Body of pancreas (tissue), 4 donors: ENCODE results near the gene SMYD1. TPM values are rescaled to one million over a fixed set of nuclear protein-coding genes. Genes with fewer than 3 reads are reported as not detected.

Source experiments
- ATAC-seq: fragments of 150-250 bp; one replicate; pipeline ENCODE4 v1.9.1; 2016
- DNase-seq, 4 donors: peaks; one replicate each; pipeline ENCODE4 v3.0.0-alpha.2; 2019
- H3K27ac ChIP-seq, 4 donors: fragments of 200-600 bp; sonication (generic); 1 replicate in 3 of 4; 2 replicates in 1 of 4; pipeline versions ENCODE4 v1.5.1 to v1.6.1; 2016 to 2019; ENCODE audit warnings: mild to moderate bottlenecking in 1 of 4, mixed read lengths in 1 of 4, moderate library complexity in 1 of 4
- H3K27me3 ChIP-seq, 2 donors: fragments of 200-600 bp; sonication (generic); one replicate each; pipeline ENCODE4 v1.6.0; 2016; ENCODE audit warnings: mild to moderate bottlenecking in 1 of 2
- H3K36me3 ChIP-seq, 2 donors: fragments of 200-600 bp; sonication (generic); replicated peaks in 1 of 2; 2 replicates each; pipeline ENCODE4 v1.5.1; 2016; ENCODE audit warnings: low read depth in 2 of 2; ENCODE audit not compliant: insufficient read depth in 1 of 2
- H3K4me1 ChIP-seq: fragments of 200-600 bp; sonication (generic); one replicate; pipeline ENCODE4 v1.6.0; 2016
- H3K4me3 ChIP-seq, 2 donors: fragments of 200-600 bp; sonication (generic); 1 replicate in 1 of 2; 2 replicates in 1 of 2; pipeline ENCODE4 v1.5.1; 2016 to 2019
- H3K9me3 ChIP-seq, 3 donors: fragments of 200-600 bp; sonication (generic); 1 replicate in 2 of 3; 2 replicates in 1 of 3; pipeline ENCODE4 v1.5.1; 2016
- POLR2A ChIP-seq, 3 donors: fragments of 450-650 bp; IDR thresholded peaks; one replicate each; pipeline ENCODE4 v1.6.1; 2016; ENCODE audit warnings: antibody characterized with exemption in 3 of 3, mild to moderate bottlenecking in 2 of 3
- WGBS, 2 donors: methylation state at CpG; one replicate each; pipeline ENCODE4 v1.1.5; 2017; 5-methylcytosine and 5-hydroxymethylcytosine counted together
- intact Hi-C: fragments of 100-400 bp; cut with DNase I; formaldehyde crosslinking; loops from one replicate; pipeline ENCODE4 v1.15.1; 2023
- total RNA-seq, 2 donors: library from RNA; depleted of rRNA; stranded (reverse); fragments of >200 nt; gene quantifications; one replicate each; pipeline ENCODE4 v1.1.0, GENCODE V29; 2016
- TF ChIP-seq, protein P1 (sequence below), 7 experiments: fragments of 450-650 bp in 4 of 7; fragments of 200-600 bp in 3 of 7; sonication (generic) in 3 of 7; IDR thresholded peaks; one replicate each; pipeline ENCODE4 v1.5.1; 2016 to 2019; ENCODE audit warnings: antibody characterized with exemption in 7 of 7

The SMYD1 gene
- total RNA-seq, 2 donors from 2014 or later, result not detected

DNA sequence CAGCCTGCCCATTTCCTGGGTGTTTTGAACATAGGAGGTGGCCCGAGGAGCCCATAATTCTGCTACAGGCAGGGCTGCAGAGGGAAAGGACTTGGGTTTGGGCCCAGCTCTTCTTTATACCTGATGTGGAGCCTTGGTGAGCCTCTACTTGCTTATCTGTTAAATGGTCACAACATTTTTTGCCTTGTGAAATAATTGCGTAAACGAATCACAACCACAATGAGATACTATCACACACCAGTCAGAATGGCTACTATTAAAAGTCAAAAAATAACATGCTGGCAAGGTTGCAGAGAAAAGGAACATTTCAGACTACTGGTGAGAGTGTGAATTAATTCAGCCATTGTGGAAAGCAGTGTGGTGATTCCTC lies 64.4 kb downstream of the SMYD1 start:
- no peak for DNase-seq
- no peak for ATAC-seq
- TF ChIP-seq, protein P1, sequence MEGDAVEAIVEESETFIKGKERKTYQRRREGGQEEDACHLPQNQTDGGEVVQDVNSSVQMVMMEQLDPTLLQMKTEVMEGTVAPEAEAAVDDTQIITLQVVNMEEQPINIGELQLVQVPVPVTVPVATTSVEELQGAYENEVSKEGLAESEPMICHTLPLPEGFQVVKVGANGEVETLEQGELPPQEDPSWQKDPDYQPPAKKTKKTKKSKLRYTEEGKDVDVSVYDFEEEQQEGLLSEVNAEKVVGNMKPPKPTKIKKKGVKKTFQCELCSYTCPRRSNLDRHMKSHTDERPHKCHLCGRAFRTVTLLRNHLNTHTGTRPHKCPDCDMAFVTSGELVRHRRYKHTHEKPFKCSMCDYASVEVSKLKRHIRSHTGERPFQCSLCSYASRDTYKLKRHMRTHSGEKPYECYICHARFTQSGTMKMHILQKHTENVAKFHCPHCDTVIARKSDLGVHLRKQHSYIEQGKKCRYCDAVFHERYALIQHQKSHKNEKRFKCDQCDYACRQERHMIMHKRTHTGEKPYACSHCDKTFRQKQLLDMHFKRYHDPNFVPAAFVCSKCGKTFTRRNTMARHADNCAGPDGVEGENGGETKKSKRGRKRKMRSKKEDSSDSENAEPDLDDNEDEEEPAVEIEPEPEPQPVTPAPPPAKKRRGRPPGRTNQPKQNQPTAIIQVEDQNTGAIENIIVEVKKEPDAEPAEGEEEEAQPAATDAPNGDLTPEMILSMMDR (IDR thresholded peaks at IDR 0.05), result no peak
- no peak for TF ChIP-seq POLR2A (IDR thresholded peaks at IDR 0.05)
- H3K4me3 ChIP-seq, result no peak overlapping the region
- no peaks in the 10 kb centered on the region for H3K9me3 ChIP-seq
- intact Hi-C loops, result no loop called here
- no peak overlapping the region for H3K27ac ChIP-seq
- no peaks in the 10 kb centered on the region for H3K36me3 ChIP-seq
- H3K4me1 ChIP-seq, result no peaks in the 10 kb centered on the region
- no peaks in the 10 kb centered on the region for H3K27me3 ChIP-seq
- 82 to 92% methylated on average over 3 of the region's 3 CpGs for WGBS, 2 donors

DNA sequence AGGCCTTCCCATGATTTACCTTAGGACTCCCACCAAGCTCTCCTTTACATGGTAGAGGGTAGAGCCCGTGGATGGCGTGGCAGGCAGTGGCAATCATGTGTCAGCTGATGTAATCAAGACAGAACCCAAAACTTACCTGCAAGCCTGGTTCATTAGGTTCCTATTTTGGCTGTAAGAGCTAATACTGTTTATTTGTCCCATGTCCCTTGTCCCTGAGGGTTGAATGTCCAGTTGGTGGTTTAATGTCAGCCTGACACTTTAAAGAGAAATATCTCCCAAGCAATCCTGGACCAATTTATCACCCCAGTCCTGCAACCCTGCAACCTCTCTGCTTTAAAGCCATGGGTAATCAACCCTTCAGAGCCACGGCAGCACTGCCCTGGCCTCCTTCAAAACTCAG lies 66.2 kb downstream of the SMYD1 start:
- DNase-seq, result no peak
- 62 to 77% methylated on average over 3 of the region's 3 CpGs for WGBS, 2 donors
- Histone ChIP-seq H3K27me3 (no peaks in the 10 kb centered on the region), H3K9me3 (no peaks in the 10 kb centered on the region), H3K27ac (no peak overlapping the region), H3K36me3 (no peaks in the 10 kb centered on the region), H3K4me3 (no peak overlapping the region), H3K4me1 (no peaks in the 10 kb centered on the region)
- no peak for TF ChIP-seq POLR2A (IDR thresholded peaks at IDR 0.05)
- intact Hi-C loops, result no loop called here
- ATAC-seq, result no peak

DNA sequence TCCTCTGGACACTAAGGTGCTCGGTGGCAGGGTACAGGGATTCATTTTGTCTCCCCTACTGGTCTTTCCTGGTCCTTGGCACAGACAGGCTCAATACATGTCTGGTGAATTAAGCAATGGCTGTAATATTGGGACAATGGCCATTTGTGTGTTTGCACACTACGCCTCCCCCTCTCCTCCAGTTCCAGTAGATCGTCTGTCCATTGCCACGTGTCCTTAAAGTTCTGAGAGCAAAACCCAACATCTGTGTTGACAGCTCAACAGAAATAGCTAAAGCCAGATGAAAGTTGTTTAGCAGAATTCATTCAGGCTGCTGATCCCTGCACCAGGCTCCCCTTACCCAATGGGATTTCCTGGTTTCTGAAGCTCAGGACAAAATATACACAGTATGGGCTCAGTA lies 69.2 kb downstream of the SMYD1 start:
- Histone ChIP-seq H3K27me3 (no peaks in the 10 kb centered on the region), H3K36me3 (no peaks in the 10 kb centered on the region), H3K4me3 (no peak overlapping the region), H3K9me3 (no peaks in the 10 kb centered on the region), H3K4me1 (no peaks in the 10 kb centered on the region), H3K27ac (no peak overlapping the region)
- no peak for ATAC-seq
- no peak for DNase-seq
- intact Hi-C loops, result no loop called here
- WGBS, 2 donors, result 46 to 59% methylated on average over 4 of the region's 4 CpGs
- TF ChIP-seq POLR2A (IDR thresholded peaks at IDR 0.05), result no peak
- TF ChIP-seq, protein P1 (IDR thresholded peaks at IDR 0.05), result no peak

DNA sequence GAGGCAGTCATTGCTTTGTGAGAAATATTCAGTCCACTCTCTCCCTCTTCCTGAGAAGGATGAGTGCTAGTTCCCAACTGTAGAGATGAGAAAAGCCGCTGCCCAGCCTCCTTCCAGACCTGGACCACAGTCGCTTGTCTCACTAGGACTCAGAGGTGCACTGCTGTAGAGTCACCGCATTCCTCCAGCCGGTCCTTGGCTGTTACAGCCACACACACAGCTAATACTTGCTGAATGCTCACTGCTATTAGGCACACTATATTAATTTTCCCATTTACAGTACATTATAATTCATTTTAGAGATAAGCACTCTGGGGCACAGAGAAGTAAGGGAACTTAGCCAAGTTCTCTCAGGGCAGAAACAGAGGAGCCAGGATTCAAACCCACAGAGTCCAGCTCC lies 70.2 kb downstream of the SMYD1 start:
- H3K27ac ChIP-seq, result no peak overlapping the region
- no peak for DNase-seq
- intact Hi-C loops, result no loop called here

DNA sequence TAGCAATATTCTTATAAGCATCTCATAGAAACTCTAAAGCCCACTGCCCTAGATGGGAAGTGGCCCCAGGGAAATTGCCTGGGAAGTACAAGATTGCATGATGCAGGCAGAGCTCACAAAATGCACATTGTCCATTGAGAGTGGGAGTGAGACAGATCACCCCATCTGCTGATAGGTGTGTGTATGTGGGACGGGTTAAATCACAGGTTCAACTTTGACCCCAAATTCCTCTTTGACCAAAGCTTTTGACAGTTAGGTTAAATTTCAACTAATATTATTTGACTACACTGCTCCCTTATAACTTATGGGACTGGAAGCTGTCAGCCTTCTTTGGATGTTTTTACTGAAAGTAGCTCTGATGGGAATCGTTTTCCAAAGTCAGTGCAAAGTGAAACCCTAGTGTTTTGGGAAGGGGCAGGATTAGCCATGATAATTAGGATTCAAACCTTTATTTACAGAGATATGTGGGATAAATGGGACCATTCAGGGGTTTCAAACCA lies 71.6 kb downstream of the SMYD1 start:
- Histone ChIP-seq H3K4me1 (no peaks in the 10 kb centered on the region), H3K4me3 (no peak overlapping the region), H3K9me3 (no peaks in the 10 kb centered on the region), H3K27ac (no peak overlapping the region), H3K36me3 (no peaks in the 10 kb centered on the region), H3K27me3 (no peaks in the 10 kb centered on the region)
- no peak for DNase-seq
- 19% methylated on average over 2 of the region's 2 CpGs for WGBS, 2 donors
- no peak for ATAC-seq
- intact Hi-C loops, result no loop called here
- TF ChIP-seq POLR2A (IDR thresholded peaks at IDR 0.05), result no peak
- TF ChIP-seq, protein P1 (IDR thresholded peaks at IDR 0.05), result no peak

More for the DNA sequence above, 70.2 kb downstream of the SMYD1 start:
- 90% methylated on average over 4 of the region's 4 CpGs for WGBS, 2 donors
- Histone ChIP-seq H3K27me3 (no peaks in the 10 kb centered on the region), H3K36me3 (no peaks in the 10 kb centered on the region), H3K4me3 (no peak overlapping the region), H3K9me3 (no peaks in the 10 kb centered on the region), H3K4me1 (no peaks in the 10 kb centered on the region)
- no peak for TF ChIP-seq POLR2A (IDR thresholded peaks at IDR 0.05)
- TF ChIP-seq, protein P1 (IDR thresholded peaks at IDR 0.05), result no peak
- ATAC-seq, result no peak
